Muscle of back (tissue), 11 donors: ENCODE data around the gene CUBN. TPM values are rescaled to one million over a fixed set of nuclear protein-coding genes. Genes with fewer than 3 reads are reported as not detected.
A peak's percentile ranks its signal among the peaks of the same experiment; 100 is the strongest.
"Not testable (repeated sequence)": the region's sequence is repeated elsewhere in the genome, so short reads cannot be mapped to it uniquely, and the experiment has no call there.

ENCODE experiments used
- DNase-seq, 3 donors: peaks; one replicate each; pipeline versions ENCODE4 v3.0.0 to v3.0.0-alpha.2; 2013
- polyA plus RNA-seq, 10 donors: library from polyadenylated mRNA; unstranded; fragments of 120-200 nt; gene quantifications; one replicate each; pipeline ENCODE4 v1.2.1, GENCODE V29; 2013; ENCODE audit not compliant: insufficient read length in 10 of 10

Gene CUBN
- polyA plus RNA-seq, 10 donors, result 1.7 to 7.2 (median 3.2) TPM

DNA sequence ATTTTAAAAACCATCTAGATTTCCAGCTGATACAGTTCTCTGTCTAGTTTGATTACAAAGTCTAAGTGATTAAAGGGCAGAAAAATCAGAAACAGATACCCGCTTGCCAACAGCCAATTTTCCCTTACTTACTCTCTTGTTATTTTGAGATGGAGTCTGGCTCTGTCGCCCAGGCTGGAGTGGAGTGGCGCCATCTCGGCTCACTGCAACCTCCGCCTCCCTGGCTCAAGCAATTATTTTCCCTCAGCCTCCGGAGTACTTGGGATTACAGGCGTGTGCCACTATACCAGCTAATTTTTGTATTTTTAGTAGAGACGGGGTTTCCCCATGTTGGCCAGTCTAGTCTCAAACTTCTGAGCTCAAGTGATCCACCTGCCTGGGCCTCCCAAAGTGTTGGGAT is 302.1 kb downstream of the CUBN start:
- not testable (repeated sequence) for DNase-seq

DNA sequence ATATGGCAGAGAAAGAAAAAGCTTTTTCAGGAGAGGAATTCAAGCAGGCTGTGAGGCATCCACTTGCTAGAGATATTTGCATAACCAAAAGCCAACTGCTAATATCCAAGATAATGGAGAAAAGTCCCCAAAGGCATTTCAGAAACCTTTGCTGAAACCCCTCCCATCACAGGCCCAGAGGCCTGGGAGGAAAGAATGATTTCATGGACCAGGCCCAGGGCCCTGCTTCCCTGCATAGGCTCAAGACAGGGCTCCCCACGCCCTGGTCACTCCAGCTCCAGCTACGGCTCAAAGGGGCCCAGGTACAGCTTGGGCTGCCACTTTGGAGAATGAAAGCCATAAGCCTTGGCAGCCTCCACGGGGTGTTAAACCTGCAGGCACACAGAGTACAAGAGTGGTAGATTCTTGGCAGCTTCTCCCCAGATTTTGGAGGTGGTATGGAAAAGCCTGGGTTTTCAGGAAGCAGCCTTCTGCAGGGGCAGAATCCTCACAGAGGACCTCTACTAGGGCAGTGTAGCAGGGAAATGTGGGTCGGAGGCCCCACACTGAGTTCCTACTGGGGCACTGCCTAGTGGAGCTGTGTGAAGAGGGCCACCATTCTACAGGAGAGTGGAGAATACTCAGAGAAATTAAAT is 306.8 kb downstream of the CUBN start:
- no peak for DNase-seq

DNA sequence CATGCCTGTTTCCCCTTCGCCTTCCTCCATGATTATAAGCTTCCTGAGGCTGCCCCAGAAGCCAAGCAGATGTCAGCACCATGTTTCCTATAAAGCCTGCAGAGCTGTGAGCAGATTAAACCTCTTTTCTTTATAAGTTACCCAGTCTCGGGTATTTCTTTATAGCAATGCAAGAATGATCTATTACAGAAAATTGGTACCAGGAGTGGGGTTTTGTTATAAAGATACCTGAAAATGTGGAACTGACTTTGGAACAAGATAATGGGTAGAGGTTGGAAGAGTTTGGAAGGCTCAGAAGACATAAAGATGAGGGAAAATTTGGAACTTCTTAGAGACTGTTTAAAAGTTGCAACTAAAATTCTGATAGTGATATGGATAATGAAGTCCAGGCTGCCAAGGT is 307.6 kb downstream of the CUBN start:
- DNase-seq, result no peak

GRCh38 chr10:16820421-16820820 is 309.2 kb downstream of the CUBN start:
- DNase-seq, result no peak

DNA sequence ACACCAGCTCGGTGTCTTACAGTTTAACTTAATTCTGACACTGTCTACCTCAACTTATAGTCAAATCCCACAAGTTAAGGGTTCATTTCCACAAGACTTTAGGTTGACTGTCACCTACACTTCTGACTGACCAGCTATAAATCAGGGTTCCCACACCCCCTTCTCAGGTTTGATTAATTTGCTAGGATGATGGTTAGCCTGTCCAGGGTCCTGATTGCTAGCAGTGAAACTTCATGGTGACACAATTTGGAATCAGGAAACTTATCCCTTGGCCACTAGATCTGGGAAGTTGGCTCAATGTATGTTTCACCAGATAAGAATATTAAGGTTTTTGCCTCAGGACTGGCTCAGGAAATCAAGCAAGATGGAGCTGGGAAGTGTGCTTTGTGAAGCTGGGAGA is 309.6 kb downstream of the CUBN start:
- DNase-seq, result no peak

GRCh38 chr10:16819436-16819835 is 310.2 kb downstream of the CUBN start:
- DNase-seq, result no peak

DNA sequence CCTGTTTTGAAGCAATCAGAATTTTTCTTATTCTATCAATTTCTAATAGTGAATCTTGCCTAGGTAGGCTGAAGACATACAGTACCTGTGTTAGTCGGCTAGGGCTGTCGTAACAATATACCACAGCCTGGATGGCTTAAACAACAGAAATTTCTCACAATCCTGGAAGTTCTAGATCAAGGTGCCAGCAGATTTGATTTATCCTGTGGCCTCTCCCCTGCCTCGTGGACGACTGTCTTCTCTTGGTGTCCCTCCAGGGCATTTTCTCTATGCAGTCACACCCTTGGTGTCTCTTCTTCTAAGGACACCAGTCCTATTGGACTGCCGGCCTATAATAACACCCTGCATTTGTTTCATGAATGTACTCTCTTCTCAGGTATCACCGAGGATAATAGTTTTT is 310.6 kb downstream of the CUBN start:
- DNase-seq, result no peak

GRCh38 chr10:16817125-16818019 is 312.2 kb downstream of the CUBN start, which contains the start of gene RSU1:
RSU1 (minus strand) TSS chr10:16817424; CDS start chr10:16817081, 343 bp downstream.
- DNase-seq, result peak; percentile 100

DNA sequence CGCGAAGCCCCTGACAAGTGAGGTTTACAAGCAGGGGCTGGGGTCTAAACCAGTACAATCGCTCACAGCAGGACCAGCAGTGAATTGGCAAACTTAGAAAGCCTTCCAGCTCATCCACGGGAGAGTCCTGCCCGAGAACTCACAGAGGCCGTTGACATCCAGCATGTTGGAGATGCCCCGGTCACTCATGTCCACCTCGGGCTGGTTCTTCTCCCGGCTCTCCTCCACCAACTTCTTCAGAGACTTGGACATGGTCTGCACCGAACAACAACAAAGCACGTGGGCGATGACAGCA is 312.8 kb downstream of the CUBN start:
- DNase-seq, result no peak

DNA sequence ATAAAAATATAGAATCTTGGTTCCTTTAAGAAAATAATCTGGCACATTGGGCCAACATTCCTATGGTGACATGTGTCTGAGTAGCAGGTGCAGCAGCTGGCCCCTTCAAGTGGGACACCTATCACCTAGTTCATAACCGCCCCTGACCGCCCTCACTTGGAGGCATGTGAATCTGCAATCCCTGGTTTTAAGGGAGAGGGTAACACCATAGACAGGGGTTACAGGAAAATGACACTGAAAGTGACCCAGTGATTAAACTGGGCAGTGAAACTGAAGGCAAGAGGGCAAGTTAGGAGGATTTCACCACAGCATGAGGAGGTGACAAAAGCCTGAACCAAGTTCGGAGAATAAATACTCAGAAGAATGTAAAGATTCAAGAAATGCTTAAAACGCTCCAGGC is 313.4 kb downstream of the CUBN start:
- no peak for DNase-seq

- no peak for DNase-seq
Observed at GRCh38 chr10:16814012-16814411, 315.6 kb downstream of the CUBN start.

DNA sequence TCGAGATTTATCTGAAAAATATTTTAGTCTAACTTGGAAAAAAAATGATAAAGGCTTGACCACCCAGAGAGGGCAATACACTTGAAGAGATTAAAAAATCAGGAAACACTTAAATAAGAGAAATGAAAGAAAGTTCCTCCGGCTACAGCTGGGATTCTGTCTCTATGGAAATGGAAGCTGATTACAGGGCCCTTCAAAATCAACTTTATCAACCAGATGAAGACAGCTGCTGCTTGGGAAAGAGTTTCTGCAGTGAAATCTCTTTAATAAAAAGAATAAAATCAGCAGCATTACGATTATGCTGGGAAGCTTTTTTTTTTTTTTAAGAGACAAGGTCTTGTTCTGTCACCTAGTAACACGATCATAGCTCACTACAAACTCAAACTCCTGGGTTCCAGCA is 316.9 kb downstream of the CUBN start:
- DNase-seq, result no peak

DNA sequence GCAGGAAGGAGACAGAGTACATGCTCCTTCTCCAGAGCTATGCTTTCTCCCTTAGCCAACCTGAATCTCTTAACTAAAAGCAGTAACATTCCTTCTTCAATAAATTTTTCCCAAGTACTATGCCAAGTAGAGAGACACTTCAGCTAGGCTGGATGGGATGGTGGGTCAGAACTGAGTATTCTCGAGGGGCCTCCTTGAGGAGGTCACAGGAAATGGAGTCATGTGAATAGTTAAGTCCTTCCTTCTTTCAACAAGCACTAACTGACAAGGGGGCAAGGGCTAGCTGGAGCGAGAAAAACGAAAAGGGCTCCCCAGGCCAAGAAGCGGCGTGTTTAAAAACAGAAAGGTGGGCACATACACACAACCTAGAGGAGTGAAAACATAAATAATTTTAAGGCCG is 317.8 kb downstream of the CUBN start:
- DNase-seq, result peak in 1 of 3 donors; percentile 15

GRCh38 chr10:16811292-16811691 is 318.3 kb downstream of the CUBN start:
- DNase-seq, result no peak

DNA sequence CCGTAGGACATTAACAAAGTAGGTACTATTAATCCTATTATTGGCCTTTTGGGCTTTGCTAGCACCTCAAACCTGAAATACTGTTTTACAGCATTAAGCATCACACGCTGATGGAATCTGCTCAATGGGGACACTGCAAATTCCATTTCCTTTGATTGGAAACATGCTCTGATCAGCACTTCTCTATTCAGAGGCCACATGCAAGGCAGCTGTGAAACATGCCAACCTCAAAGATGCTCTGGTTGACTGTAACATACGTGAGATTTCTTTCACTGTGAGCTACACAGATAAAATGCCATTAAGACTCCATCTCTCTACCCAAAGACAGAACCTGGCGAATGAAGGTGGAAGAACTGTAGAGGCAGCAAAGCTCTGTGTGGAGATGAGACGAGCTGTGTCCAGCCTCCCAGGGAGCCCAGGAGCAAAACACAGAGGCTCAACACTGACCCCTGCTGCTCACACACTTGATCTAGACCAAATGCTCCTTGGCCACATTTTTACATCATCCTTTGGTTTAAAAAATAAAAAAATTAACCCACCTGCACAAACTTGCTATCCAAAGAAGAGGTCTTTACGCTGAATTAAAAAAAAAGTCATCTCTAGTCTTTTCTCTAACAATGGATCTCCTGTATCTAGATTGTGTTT is 320.4 kb downstream of the CUBN start:
- no peak for DNase-seq

GRCh38 chr10:16804123-16804522 is 325.5 kb downstream of the CUBN start:
- DNase-seq, result no peak

- no peak for DNase-seq
Observed at GRCh38 chr10:16803464-16803863, 326.1 kb downstream of the CUBN start.

GRCh38 chr10:16799621-16800020 is 330.0 kb downstream of the CUBN start:
- no peak for DNase-seq

- no peak for DNase-seq
Observed at GRCh38 chr10:16798571-16798970, 331.0 kb downstream of the CUBN start.

DNA sequence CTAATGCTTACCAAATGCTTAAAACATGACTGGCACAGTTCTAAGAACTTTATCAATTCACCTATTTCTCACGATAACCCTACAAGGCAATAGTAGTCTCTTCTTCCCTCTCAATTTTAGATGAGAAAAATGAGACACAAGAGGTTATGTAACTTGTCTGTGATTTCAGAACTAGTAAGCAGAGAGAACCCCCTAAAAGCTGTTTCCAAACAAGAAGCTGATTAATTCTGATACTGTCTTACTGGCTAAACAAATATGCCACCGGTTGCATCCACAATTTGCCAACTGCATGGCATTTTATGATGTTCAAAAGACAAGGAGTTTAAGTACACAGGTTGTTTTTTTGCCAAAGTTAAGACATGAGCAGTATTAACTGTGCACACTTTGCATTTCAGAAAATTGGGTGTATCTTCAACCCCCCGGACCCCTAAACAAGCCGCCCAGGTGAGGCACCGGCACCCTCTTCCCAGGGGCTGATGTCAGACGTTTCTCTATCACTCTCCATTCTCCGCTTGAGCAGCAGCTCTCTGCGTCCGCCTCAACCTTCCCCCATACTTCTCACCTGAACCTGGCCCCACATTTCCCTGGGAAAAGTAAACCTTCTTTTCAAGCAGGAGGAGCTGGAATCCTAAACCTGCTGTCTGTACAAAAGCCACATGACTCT is 334.1 kb downstream of the CUBN start:
- DNase-seq, result no peak

- no peak for DNase-seq
Observed at GRCh38 chr10:16794005-16794404, 335.6 kb downstream of the CUBN start.

- DNase-seq, result peak in 2 of 3 donors; percentile 10 to 30
Observed at GRCh38 chr10:16792675-16793074, 336.9 kb downstream of the CUBN start.
